Cerebellar cortex (tissue), 1 donor: ENCODE data around the gene RNF225.
"Not testable (repeated sequence)": the region's sequence is repeated elsewhere in the genome, so short reads cannot be mapped to it uniquely, and the experiment has no call there.

Experiments used
- DNase-seq: peaks from one replicate; pipeline ENCODE4 v3.0.0-alpha.2; 2015; ENCODE audit warnings: low spot score

Gene RNF225

DNA sequence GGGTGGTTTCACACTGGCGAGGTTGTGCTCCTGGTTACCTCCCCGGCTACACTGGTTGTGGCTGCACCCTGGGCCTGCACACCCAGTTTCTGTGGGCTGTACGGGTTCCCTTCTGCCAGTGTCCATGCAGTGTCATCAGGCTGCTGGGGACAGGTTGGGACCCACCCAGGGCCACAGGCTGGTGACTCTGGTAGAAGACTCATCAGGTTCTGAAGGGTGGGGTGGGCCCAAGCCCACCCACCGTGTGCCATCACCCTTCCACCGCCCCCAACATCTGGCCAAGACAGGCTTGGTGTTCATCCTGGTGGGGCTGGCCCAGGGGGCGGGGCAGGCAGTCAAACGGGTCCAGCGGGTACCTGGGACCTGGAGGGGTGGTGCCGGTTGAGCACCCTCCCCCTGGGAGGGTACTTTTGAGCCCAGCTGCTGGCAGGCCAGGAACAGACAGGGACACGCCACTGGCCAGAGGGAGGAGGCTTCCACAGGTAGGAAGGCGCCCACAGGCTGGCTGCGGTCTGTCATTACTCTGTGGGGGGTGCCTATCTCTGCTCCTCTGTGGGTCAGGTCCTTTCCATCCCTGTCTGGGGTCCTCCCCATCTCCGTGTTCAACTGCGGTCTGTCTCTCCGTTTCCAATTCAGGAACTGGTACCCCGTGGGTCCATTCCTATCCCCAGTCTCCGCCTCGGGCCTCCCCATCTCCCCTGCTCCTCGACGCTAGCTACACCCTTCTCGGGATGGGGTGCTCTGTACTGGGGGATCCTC lies at the start of gene RNF225:
Gene RNF225, plus strand, starts transcription at position 437 of the 759 bp plus-strand sequence. CDS start 434 bp downstream, outside the sequence.
- DNase-seq: peak; percentile 42

DNA sequence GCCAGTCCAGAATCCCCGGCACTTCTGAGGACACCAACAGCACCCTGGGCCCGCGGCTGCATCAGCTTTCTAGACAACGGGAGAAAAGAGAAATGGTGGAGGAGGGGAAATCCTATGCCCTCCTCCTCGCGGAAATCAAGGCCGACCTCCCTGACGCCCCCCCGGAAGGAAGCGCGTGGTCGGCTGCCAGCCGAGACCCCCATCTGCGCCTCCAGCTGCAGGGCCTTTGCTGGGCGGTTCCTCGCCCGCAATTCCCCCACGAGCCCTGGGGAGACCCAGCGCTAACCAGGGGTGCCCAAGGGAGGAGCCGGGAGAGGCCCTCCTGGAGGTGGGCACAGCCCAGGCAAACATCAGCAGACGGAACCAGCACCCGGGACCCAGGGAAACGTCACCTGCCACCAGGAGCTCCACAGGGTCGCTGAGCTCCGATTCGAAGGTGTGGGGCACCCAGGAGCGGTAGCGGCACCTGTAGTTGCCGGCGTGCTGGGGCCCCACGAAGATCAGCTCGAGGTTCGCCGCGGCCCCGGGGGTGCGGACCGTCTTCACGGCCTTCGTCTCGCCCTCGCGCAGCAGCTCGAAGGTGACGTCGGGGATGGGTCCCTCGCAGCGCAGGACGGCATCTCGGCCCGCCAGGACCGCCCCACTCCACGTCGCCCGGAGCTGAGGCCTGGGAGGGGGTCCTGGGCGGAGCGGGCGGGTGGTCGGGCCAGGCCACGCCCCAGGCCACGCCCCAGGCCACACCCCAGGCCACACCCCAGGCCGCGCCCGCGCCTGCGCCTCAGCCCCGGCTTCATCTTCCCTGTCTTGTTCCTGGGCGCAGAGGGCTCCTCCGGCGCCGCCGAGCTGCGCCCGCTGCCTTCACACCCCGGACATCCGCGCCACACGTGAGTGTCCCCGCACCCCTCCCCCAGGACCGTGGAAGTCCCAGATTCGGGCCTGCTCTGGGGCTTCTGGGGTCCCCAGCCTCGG lies 48.2 kb upstream of the RNF225 start:
- peak; percentile 77 for DNase-seq

DNA sequence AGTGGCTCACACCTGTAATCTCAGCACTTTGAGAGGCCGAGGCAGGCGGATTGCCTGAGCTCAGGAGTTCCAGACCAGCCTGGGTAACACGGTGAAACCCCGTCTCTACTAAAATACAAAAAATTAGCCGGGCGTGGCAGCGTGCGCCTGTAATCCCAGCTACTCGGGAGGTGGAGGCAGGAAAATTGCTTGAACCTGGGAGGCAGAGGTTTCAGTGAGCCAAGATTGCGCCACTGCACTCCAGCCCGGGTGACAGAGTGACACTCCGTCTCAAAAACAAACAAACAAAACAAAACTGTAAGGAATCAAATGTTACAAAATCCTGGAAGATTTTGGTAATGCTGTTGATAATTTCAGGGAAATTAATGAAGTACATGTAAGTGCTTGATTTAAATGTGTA lies 47.4 kb upstream of the RNF225 start:
- DNase-seq: not testable (repeated sequence)

DNA sequence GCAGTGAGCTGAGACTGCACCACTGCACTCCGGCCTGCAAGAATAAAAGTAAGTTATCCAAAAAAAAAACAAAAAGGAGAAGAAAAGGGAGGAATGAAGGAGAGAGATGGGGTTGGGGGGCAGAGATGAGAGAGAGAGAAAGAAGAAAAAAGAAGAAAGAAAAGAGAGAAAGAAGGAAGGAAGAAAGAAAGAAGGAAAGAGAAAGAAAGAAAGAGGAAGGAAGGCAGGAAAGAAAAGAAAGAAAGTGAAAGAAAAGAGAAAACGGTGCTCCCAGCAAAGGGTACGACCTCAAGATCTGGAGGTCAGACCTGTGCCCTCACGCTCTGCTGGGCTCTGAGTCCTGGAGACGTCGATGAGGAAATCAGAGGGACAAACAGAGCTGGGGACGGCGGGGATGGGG lies 45.9 kb upstream of the RNF225 start:
- DNase-seq: no peak

DNA sequence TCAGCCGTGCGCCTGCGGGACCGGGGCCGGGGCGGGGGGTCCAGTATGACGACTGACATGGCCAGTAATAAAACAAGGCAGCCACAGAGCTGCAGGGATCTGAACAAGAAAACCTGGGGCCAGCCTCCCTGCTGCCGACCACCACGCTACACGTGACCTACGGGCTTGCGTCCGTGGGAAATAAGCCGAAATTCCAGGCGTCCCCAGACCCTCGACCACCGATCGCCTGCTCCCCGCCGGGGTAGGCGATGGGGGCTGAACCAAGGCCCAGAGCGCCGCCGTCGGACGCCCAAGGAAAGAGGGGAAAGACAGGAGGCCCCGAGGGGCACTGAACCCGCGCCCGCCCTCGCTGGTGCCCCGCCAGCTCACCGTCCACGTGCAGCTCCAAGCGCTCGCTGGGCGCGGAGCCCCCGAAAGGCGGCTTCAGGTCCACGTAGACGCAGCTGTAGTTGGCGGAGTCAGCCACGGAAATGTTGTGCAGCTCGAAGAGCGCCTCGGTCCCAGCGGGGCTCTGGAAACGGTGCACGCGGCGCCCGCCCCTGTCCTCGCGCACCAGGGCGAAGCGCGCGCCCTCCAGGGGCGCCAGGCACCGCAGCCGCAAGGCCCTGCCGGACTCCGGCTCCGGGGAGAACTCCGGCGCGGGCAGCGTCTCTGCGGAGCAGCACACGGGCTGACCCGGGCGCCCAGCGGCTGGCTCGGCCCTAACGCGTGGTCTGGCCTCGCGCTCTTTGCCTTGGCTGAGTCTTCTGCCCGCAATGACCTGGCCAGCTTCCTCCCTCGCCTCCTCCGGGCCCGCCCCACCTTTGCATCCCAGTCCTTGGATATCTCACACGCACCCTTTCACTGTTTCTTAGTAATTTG lies 45.2 kb upstream of the RNF225 start:
- no peak for DNase-seq

DNA sequence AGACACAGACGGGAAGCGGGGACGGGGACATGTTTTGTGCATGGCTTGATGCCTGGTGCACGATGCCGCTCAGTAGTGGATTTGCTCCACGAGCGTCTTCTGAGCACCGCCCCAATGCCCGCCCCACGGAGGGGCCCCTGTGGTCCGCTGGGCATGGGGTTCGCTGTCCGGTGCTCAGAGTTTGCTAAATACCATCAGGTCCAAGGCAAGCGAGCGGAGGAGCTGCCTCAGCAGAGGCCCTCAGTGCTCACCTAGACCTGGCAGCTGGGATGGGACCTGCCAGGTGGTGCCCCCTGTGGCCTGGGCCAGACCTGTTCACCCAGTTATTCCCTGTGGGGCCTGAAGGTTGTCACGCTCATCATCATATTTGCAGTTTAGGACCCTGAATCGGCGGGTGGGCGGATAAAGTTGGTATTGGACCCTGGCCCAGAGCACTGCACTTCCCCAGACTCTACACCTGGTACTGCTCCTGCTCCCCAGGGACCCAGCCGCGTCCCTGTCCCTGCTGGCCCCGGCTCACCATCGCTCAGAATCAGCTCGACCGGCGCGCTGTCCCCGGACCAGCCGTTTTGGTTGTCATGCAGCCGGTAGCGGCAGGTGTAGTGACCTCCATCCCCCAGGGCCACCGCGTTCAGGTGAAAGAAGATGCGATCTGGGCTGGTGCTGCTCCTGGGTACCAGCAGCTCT lies 44.4 kb upstream of the RNF225 start:
- DNase-seq: no peak

DNA sequence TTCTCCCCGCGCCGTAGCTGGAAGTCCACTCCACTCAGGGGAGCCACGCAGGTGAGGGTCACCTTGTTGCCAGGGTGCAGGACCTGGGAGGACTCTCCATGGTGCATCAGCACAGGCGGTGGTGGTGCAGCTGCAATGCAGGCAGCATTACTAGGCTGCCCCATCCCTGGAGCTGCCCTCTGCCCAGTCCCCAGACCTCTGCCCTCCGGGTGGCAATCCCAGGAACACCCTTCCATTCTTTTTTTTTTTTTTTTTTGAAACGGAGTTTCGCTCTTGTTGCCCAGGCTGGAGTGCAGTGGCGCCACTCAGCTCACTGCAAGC lies 43.9 kb upstream of the RNF225 start:
- DNase-seq: no peak

DNA sequence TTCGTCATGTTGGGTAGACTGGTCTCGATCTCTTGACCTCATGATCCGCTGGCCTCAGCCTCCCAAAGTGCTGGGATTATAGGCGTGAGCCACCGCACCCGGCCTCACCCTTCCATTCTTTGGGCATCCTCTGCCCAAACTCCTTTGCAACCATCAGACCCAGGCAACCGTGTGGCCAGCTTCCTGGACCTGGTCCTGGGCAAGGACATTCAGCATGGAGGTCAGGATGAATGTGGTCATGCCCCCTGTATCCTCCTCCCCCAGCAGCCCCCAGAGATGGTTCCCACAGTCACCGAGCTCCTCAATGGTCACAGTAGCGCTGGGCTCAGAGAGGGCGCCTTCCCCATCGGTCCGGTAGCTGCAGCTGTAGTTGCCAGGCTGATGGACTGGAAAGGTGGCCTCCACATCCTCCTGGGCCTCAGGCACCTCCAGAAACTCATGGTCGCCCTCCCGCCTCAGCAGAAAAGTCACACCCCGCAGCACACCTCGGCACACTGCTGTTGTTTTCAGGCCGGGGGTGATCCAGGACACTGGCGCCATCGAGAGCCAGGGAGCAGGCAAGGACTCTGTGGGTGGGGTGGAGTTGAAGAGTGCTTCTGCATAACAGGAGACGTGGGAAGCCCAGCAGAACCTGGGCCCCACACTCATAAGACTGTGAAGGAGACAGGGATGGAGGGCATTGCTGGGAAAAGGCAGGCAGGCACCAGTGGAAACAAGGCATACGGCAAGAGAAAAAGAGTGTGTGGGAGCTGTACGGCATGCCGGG lies 43.3 kb upstream of the RNF225 start:
- no peak for DNase-seq

DNA sequence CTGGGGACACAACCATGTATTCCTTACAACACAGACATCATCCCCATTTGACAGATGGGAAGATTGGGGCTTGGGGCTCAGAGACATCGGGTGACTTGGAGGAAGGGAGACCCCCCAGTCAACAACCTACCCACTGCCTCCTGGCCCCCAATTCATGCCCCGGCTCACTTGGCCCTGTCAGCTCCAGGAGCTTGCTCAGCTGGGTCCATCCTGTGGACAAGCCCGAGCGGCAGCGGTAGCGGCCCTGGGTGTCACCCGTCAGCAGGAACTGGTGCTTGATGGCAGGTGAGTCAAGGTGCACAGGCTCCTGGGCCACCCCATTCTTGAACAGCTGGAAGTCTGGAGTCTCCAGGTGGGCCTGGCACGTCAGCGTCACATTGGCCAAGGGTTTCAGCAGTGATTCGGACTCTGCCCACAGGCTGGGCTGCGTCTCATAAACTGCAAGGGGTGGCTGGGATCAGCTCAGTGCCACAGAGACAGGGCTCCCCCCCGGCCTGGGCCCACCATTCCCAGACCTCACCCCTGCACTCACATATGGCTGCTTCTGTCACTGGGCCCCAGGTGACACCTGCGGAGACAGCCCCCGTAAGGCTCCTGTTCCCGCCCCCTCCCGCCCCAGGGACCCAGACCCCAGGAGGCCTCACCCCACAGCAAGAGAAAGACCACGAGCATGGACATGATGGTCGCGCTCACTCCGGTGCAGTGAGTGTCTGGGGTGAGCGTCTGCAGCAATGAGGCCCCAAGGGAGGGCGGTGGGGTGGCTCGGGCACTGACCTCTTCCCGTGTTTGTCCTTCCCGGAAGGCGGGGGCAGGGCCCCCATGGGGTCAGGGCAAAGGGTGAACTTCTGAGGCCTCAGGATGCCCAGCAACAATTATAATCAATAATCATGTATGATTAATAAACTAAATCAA lies 42.4 kb upstream of the RNF225 start, which contains the start of gene A1BG:
Gene A1BG, minus strand, starts transcription at position 733 of the 912 bp plus-strand sequence. Its CDS starts 55 bp downstream, at position 678.
- DNase-seq: no peak

DNA sequence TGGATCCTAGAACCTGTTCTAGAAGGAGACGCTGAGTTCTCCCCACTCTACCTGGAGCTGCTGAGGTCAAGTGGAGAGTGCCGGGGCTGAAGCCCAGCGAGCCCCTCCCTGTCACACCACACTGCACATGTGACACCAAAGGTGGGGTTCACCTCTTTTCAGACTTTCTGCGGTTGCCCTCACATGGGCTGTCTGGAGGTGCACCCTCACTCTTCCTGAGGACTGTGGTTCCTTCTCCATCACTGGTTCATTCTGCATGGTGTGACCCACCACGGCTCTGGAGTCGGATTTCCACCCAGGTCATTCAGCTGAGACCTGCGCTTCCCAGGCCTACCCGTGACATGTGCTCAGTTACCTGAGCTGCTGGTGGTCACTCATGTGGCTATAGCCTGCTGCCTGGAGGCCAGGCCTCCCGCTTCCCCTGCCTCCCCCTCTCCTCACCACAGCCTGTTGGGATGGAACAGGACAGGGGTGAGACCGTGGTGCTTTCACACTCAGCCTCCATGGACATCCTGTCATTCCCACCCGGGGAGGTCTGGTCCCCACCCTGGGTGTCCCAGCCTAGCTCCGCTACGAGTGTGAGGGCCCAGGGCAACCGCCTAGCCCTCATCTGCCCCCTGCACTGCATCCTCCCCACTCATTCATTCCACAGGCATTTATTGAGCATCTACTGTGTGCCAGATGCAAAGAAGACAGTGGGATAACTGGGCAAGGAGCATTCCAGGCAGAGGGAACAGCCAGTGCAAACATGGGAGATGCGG lies 41.6 kb upstream of the RNF225 start:
- DNase-seq: no peak

DNA sequence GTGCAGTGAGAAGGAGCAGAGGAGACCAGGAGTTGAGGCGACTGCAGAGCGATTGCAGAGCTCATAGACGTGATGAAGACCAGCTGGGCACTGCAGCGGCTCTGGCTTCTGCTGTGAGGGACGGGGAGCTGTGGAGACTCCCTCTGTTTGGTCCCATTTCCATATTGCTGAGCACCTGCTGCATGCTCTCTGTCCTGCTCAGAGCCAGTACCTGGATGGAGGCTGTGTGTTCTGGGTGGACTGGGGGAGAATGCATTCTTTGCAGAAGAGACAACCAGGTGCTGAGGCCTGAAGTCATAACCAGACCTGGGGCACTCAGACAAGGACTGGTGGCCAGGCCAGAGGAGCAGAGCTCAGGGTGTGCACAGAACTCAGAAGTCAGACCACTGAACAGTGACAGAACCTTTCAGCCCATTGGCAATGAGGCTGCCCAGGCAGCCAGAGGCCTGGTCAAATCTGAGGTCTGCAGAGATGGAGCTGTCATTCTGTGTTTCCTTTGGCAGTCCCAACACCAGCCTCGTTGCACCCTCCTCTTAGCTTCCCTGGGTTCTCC lies 40.9 kb upstream of the RNF225 start:
- no peak for DNase-seq

DNA sequence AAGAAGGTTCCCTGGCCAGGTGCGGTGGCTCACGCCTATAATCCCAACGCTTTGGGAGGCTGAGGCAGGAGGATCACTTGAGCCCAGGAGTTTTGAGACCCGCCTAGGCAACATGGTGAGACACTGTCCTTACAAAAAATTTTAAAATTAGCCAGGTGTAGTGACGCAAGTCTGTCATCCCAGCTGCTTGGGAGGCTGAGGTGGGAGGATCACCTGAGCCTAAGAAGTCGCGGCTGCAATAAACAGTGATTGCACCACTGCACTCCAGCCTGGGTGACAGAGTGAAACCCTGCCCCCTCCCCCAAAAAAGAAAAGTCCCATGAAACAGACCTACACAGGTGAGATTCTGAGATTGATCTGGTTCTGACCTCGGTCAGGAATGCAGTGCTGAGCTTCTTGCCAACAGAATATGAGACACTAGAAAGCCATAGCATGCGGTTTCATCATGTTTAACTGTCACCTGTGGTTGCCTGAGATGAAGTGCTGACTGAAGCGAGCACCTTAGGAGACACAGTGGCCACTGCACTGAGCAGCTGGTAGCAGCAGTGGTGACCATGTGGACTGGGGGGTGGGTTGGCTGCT lies 40.1 kb upstream of the RNF225 start:
- DNase-seq: no peak

DNA sequence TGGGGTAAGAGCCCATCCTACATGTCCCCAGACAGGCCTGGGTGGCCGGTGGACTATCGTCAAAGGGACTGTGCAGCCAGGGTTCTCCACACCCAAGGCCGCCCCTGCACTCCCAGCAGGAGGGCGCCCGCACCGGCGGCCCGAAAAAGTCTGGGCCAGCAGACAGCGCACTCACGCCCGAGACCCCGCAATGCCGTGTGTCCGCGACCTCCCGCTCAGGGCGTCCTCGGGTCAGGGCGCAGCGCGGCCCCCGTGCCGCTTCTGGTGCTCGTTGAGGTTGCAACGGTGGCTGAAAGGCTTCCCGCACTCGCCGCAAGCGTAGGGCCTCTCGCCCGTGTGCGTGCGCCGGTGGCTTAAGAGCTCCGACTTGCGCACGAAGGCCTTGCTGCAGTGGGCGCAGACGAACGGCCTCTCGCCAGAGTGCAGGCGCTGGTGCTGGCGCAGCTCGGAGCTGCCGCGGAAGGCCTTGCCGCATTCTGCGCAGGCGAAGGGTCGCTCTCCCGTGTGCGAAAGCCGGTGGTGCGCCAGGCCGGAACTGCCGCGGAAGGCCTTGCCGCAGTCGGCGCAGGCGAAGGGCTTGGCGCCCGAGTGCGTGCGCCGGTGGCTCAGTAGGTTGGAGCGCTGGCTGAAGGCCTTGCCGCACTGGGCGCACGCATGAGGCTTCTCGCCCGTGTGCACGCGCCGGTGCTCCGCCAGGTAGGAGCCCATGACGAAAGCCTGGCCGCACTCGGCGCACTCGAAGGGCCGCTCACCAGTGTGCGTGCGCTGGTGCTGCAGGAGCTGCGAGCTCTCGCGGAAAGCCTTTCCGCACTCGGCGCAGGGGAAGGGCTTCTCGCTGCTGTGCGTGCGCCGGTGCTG lies 39.3 kb upstream of the RNF225 start:
- DNase-seq: no peak

DNA sequence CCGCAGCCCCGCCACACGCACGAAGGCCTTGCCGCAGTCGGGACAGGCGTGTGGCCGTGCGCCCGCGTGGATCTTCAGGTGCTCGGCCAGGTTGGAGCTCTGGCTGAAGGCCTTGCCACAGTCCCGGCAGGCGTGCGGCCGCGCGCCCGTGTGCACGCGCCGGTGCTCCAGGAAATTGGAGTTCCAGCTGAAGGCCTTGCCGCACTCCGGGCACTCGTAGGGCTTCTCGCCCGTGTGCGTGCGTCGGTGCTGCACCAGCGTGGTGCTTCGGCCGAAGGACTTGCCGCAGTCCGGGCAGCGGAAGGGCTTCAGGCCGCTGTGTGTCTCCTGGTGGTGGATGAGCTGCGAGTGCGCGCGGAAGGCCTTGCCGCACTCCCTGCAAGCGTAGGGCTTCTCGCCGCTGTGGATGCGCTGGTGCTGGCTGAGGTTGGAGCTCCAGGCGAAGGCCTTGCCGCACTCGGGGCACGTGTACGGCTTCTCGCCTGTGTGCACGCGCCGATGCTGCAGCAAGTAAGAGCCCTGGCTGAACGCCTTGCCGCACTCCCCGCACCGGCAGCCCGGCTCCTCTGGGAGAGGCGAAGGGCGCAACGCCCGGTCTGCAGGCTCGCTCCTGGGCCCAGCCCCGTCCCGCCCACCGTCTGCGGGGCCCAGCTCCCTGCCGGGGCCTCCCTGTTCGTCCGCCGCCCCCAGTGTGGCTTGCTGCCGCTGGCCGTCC lies 38.5 kb upstream of the RNF225 start:
- no peak for DNase-seq

DNA sequence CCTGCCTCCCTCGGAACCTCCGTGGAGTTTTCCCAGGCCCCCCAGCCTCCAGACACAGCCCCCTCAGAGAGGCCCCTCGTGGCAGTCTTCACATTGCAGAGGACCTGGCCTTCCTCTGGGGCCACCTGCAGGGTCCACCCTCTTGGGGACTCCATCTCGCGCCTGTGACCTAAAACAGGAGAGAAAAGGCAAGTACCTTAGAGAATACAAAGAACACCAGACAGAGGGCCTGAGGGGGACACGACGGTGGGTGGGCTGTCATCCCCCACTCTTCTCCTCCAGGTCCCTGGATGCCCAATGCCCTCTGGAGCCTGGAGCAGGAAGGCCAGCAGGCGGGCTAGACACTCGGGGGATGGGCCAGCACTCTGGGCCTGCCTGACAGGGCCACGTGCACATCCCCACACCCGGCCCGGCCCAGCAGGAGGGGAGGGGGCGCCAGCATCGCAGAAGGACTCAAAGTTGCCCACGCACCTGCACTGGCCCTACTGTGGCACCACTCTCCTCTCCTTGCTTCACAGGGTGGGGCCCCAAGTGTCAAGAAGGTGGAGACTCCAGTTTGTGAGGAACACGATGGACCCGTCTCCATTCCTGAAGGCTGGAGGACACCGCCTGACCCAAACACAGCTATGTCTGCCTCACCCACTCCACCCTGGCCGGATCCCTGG lies 37.8 kb upstream of the RNF225 start:
- DNase-seq: no peak

DNA sequence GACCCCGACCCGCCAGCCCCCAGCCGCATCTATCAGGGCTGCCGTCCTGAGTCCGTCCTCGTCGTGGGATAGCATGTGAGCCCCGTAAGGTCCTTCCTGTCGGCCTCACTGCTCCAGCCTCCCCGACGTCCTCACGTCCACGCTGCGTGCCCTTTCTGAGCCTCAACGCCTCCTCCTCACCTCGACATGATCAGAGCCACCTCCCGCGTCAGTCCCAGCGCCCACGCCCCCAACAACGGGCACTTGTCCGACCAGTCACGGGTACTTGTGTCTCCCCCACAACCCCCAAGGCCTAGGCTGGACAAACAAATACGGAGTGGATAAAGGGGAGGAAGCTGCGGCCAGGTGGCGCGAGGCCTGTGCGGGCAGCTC lies 33.6 kb upstream of the RNF225 start:
- no peak for DNase-seq
